OCI-LY1 (cell line): ENCODE results near the gene IFNLR1.

Experiments
- CTCF ChIP-seq: fragments of 200-600 bp; sonication (generic), shearing (Covaris generic); IDR thresholded peaks from 2 replicates; pipeline ENCODE4 v1.5.1; 2017; ENCODE audit warnings: mild to moderate bottlenecking, antibody characterized with exemption, low read length, moderate library complexity, mixed read lengths
- EZH2 ChIP-seq: fragments of 200-600 bp; sonication (generic), shearing (Covaris generic); IDR thresholded peaks from 2 replicates; pipeline ENCODE4 v1.8.0; 2017; ENCODE audit warnings: borderline replicate concordance, mixed run types, mild to moderate bottlenecking, antibody characterized with exemption, low read length, moderate library complexity, mixed read lengths

DNA sequence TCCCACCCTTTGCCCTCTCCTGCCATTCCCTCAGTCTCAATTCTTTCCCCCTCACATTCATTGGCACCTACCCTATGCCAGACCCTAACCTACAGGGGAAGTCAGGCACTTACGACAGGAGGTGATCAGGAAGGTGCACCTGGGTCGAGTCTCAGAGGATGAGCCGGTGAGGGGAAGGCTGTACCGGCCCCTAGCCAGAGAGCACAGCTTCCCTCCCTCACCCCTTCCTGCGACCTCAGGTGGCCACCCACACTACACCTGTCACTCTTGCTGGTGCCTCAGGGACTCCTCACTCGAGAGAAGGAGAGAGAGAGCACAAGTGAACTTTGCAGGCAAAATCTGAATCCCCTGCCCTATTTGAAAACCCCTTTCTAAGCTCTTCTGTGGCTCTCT, 73.5 kb downstream of the IFNLR1 start:
- TF ChIP-seq CTCF (no peak), EZH2 (no peak)
